GM18511 (cell line): ENCODE measurements around the gene A4GALT.
A peak's percentile ranks its signal among the peaks of the same experiment; 100 is the strongest.
"Not testable (repeated sequence)": the region's sequence is repeated elsewhere in the genome, so short reads cannot be mapped to it uniquely, and the experiment has no call there.

Experiments
- ATAC-seq: cut with Tn5 transposase; IDR thresholded peaks from one replicate; pipeline ENCODE4 v1.9.1; 2021; ENCODE audit warnings: mild to moderate bottlenecking, moderate library complexity; ENCODE audit not compliant: unreplicated experiment

A4GALT gene

GRCh38 chr22:42684462-42685195 is 36.0 kb downstream of the A4GALT start:
- ATAC-seq = no peak

GRCh38 chr22:42683578-42684283 is 36.9 kb downstream of the A4GALT start:
- ATAC-seq = no peak

- no peak for ATAC-seq
Observed at GRCh38 chr22:42682113-42682851, 38.4 kb downstream of the A4GALT start.

GRCh38 chr22:42680648-42681047 is 40.0 kb downstream of the A4GALT start:
- no peak for ATAC-seq

- ATAC-seq = no peak
Observed at GRCh38 chr22:42679691-42680090, 41.0 kb downstream of the A4GALT start.

- ATAC-seq = no peak
Observed at GRCh38 chr22:42678894-42679293, 41.8 kb downstream of the A4GALT start.

- not testable (repeated sequence) for ATAC-seq
Observed at GRCh38 chr22:42677936-42678335, 42.7 kb downstream of the A4GALT start.

- ATAC-seq = no peak
Observed at GRCh38 chr22:42676059-42676607, 44.5 kb downstream of the A4GALT start.

GRCh38 chr22:42673898-42674401 is 46.7 kb downstream of the A4GALT start:
- ATAC-seq = no peak

GRCh38 chr22:42673071-42673470 is 47.6 kb downstream of the A4GALT start:
- not testable (repeated sequence) for ATAC-seq

- ATAC-seq = no peak
Observed at GRCh38 chr22:42670921-42671709, 49.6 kb downstream of the A4GALT start.

- no peak for ATAC-seq
Observed at GRCh38 chr22:42670046-42670445, 50.6 kb downstream of the A4GALT start.

- not testable (repeated sequence) for ATAC-seq
Observed at GRCh38 chr22:42666393-42666792, 54.3 kb downstream of the A4GALT start.

GRCh38 chr22:42664976-42665831 is 55.5 kb downstream of the A4GALT start:
- peak; percentile 45 for ATAC-seq

- no peak for ATAC-seq
Observed at GRCh38 chr22:42661985-42662831, 58.5 kb downstream of the A4GALT start.

- ATAC-seq = no peak
Observed at GRCh38 chr22:42656578-42656977, 64.1 kb downstream of the A4GALT start.

- no peak for ATAC-seq
Observed at GRCh38 chr22:42655693-42656092, 65.0 kb downstream of the A4GALT start.

GRCh38 chr22:42654436-42655073 is 66.1 kb downstream of the A4GALT start:
- ATAC-seq = no peak
